NK-92 (cell line): ENCODE results near the gene MCM9.

Experiments used
- DNase-seq: peaks from one replicate; lab custom pipeline; 2025; ENCODE audit not compliant: unreplicated experiment; lab: John Stamatoyannopoulos, UW

Gene MCM9

GRCh38 chr6:118894425-118895260 is 40.3 kb downstream of the MCM9 start:
- no peak for DNase-seq

DNA sequence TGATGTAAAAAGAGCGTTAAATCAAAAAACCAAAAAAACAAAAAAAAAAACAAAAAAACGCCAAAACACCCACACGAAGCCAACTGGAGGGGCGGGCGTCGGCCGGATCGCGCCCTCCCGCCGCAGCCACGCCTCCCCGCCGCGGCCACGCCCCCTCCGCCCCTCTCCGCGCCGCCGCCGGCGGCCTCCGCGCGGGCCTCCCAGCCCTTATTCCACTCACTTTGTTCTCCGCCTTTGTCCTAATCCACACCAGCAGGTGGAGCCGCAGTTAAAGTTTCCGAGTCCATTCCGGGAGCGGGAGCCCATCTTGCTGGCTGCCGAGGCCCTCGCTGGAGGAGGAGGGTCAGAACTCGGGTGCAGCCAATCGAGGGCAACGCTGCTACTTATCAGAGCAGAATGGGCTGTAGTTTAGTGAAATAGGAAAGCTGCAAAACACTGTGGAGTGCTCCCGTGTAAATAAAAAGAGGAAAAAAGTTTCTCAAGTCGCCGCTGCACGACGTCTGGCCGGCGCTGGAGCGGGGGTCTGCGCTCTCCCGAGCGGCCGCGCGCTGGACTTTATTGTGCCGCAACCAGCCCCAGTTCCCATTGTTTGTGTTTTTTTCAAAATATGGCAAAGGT is 41.0 kb downstream of the MCM9 start, which contains the start of gene ASF1A:
Gene ASF1A (plus strand): TSS at position 346 of the 618 bp plus-strand sequence. CDS start 262 bp downstream, at position 608.
- peak; percentile 69 for DNase-seq

DNA sequence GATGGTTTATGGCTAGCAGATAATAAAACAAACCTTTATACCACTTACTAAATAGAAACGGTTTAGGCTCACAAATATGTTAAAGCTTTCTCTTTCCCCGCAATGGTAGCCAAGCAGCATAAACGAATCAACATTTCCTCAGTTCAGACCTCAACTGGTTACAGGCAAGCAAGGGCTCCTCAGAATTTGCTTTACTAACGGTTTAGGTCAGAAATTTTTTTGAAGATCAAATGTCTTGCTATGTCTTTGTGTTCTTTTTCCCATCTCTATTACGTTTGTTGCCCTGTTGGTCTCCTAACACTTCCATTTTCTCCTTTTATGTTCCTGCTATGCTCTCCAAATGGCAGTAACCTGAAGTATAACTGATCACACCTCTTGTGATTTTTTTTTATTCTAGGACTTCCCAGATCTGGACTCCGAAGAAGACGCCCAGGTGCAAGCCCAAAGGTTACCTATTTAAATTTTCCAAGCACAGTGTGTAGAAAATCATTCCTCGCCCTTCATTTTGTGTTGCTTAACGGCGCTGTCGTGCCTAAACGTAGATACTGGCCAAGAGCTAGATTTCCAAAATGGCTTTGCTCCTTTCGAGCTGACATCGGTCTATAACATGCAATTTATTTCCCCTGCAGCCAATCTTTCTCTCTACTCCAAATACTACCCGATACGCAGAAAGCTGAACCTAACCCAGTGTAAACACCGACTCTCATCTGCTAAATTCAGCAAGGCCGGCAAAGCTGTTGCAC is 41.7 kb downstream of the MCM9 start:
- no peak for DNase-seq

DNA sequence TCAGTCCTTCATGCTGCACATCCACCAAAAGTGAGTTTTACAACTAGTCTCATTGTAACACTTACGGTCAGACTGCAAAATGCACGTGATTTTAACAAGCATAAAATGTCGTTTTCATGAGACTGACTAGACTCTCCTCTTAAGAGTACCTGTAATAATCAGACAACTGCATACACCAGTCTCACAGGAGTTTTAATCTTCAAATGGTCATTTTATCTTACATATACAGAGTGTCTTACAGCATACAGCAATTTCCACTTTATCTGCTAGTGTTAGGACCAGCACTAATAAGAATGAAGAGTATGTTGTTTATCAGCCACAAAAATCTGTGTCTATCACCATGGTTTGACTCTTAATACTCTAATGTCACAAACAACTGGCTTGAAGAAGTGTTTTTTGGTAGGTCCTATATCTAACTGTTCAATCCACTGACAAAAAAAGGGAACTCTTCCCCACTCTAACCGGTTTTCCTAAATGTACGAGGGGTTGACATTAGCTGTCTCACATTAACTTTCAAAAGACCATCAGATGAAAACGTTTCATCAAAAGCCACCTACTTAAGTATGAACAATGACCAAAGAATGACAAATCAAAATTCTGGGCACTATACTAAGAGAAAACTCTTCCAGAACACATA is 42.5 kb downstream of the MCM9 start:
- DNase-seq = no peak

- no peak for DNase-seq
These were observed 43.8 kb downstream of the MCM9 start for GRCh38 chr6:118890997-118891790.

DNA sequence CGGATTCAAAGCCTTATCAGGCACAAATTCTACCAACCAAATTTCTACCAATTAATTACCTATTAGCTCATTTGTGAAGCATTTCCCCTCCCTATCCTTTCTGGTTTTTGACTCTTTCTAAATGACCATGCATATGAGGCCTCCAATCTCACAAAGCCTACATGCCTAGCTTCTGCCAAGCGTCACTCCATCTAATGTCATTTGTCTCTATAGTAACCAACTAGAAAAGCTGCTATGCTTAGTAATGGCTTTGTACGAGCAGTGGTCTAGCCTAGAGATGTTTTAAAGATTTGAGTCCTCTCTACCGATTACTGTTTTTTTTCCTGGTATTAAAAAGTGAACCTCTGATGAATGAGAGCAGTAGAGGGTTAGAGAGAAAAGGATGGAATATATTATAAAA is 45.8 kb downstream of the MCM9 start:
- no peak for DNase-seq

DNA sequence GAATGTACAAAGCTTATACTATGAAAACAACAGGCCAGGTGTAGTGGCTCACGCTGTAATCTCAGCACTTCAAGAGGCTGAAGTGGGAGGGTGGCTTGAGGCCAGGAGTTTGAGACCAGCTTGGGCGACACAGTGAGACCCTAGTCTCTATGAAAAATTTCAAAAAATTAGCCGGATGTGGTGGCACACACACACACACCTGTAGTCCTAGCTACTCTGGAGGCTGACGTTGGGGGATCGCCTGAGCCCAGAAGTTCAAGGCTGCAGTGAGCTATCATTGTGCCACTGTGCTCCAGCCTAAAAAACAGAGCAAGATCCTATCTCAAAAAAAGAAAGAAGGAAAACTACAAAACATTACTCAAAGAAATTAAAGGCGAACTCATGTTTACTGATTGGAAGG is 48.3 kb downstream of the MCM9 start:
- DNase-seq = no peak

- DNase-seq = no peak
These were observed 52.5 kb downstream of the MCM9 start for GRCh38 chr6:118882314-118882905.

GRCh38 chr6:118881440-118882313 is 53.3 kb downstream of the MCM9 start:
- no peak for DNase-seq

GRCh38 chr6:118877806-118878205 is 57.2 kb downstream of the MCM9 start:
- DNase-seq = no peak

- DNase-seq = no peak
These were observed 58.1 kb downstream of the MCM9 start for GRCh38 chr6:118876814-118877213.

- no peak for DNase-seq
These were observed 58.8 kb downstream of the MCM9 start for GRCh38 chr6:118876198-118876597.

DNA sequence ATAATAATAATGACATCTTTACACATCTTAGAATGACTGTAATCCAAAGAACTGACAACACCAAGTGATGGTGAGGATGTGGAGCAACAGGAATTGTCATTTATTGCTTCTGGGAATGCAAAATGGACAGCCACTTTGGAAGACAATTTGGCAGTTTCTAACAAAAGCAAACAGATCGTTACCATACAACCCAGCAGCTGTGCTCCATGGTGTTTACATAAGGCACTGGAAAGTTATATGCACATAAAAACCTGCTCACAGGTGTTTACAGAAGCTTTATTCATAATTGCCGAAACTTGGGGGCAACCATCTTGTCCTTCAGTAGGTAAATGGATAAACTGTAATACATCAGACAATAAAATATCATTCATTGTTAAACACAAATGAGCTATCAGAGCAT is 59.3 kb downstream of the MCM9 start:
- no peak for DNase-seq

DNA sequence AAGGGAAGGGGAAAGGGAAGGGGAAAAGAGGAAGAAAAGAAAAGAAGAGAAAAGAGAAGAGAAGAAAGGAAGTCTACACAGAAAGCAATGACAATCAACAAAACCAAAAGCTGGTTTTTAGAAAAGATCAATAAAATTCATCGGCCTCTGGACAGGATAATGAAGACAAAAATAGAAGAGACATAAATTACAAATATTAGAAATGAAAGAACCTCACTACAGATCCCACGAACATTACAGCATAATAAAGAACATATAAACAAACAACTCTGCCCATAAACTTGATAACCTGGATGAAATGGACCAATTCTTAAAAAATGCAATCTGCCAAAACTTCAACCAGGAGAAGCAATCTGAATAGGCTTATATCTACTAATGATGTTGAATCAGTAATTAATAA is 61.7 kb downstream of the MCM9 start:
- no peak for DNase-seq

DNA sequence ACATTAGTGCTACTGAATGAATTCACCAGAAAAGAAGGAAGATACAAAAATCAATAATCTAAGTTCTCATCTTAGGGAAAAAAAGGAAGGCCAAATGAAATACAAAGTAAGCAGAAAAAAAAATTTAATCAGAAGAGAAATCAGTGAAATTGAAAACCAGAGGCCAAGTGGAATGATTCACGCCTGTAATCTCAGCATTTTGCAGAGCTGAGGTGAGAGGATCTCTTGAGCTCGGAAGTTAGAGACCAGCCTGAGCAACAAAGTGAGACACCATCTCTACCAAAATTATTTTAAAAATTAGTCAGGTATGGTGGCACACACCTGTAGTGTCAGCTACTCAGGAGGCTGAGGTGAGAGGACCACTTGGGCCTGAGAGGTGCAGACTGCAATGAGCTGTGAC is 62.2 kb downstream of the MCM9 start:
- DNase-seq = no peak

DNA sequence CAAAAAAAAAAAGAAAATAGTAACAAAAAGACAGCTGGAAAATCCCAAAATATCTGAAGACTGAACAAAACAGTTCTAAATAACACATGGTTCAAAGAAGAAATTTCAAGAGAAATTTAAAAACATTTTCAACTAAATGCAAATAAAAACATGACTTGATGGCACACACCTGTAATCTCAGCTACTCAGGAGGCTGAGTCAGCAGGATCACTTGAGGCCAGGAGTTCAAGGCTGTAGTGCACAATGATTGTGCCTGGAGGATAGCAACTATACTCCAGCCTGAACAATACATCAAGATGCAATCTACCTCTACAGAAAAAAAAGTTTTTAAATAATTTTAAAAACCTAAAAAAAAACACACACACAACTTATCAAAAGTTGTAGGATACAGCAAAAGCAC is 62.6 kb downstream of the MCM9 start:
- no peak for DNase-seq

DNA sequence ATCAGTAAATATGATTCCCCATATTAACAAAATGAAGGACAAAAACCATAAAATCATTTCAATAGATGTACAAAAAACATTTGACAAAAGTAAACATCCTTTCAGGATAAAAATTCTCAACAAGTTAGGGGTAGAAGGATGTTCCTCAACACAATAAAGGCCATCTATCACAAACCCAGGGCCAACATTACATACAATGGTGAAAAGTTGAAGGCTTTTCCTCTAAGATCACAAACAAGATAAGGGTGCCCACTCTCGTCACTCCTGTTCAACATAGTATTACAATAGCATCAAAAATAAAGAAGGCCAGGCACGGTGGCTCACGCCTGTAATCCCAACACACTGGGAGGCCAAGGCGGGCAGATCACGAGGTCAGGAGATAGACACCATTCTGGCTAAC is 63.6 kb downstream of the MCM9 start:
- no peak for DNase-seq

DNA sequence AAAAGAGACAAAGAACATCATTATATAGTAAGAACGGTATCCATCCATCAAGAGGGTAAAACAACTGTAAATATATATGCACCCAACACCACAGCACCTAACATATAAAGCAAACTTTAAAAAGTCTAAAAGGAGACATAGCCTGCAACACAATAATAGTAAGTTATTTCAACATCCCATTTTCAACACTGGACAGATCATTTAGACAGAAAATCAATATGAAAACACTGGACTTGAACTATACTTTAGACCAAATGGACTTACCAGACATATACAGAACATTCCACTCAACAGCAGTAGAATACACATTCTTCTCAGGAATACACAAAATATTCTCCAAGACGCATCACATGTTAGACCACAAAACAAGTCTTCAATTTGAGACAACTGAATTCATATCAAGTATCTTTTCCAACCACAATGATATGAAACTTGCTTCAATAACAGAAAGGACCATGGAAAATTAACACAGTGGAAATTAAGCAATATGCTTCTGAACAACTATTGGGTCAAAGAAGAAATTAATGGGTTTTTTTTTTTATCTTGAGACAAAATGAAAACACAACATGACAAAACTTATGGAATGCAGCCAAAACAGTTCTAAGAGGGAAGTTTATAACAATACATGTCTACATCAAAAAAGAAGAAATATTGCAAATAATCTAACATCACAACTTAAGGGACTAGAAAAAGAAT is 64.9 kb downstream of the MCM9 start:
- no peak for DNase-seq

GRCh38 chr6:118869350-118869749 is 65.6 kb downstream of the MCM9 start:
- DNase-seq = no peak
